Neuron (in vitro differentiated cells): ENCODE data around the gene ELP4.
"Not testable (repeated sequence)": the region's sequence is repeated elsewhere in the genome, so short reads cannot be mapped to it uniquely, and the experiment has no call there.

Source experiments
- H2AFZ ChIP-seq: one replicate; pipeline ENCODE4 v1.6.1; 2013; ENCODE audit warnings: low read depth, mild to moderate bottlenecking, inconsistent platforms, low read length, moderate library complexity
- H3K27me3 ChIP-seq: one replicate; pipeline ENCODE4 v1.6.1; 2013; ENCODE audit warnings: low read length; ENCODE audit not compliant: insufficient read depth
- H3K36me3 ChIP-seq: one replicate; pipeline ENCODE4 v1.6.1; 2013; ENCODE audit warnings: low read length; ENCODE audit not compliant: insufficient read depth
- H3K4me1 ChIP-seq: one replicate; pipeline ENCODE4 v1.6.1; 2013; ENCODE audit warnings: low read length; ENCODE audit not compliant: insufficient read depth
- H3K4me3 ChIP-seq: 2 replicates; pipeline ENCODE4 v1.5.1; 2013; ENCODE audit warnings: mild to moderate bottlenecking, low read length, moderate library complexity
- H3K9me3 ChIP-seq: one replicate; pipeline ENCODE4 v1.6.1; 2013; ENCODE audit warnings: low read length

The ELP4 gene

GRCh38 chr11:31656051-31656450, 146.5 kb downstream of the ELP4 start:
- Histone ChIP-seq H2AFZ (no peak overlapping the region), H3K27me3 (no peaks in the 10 kb centered on the region), H3K4me3 (no peak overlapping the region), H3K36me3 (no peaks in the 10 kb centered on the region), H3K9me3 (no peaks in the 10 kb centered on the region), H3K4me1 (peaks cover 6% of the 10 kb centered on the region)

- Histone ChIP-seq H2AFZ (no peak overlapping the region), H3K4me1 (peaks cover 4% of the 10 kb centered on the region), H3K9me3 (no peaks in the 10 kb centered on the region), H3K27me3 (no peaks in the 10 kb centered on the region), H3K36me3 (no peaks in the 10 kb centered on the region), H3K4me3 (no peak overlapping the region)
These were observed 147.5 kb downstream of the ELP4 start for GRCh38 chr11:31657091-31657490.

- no peaks in the 10 kb centered on the region for H3K9me3 ChIP-seq
- no peaks in the 10 kb centered on the region for H3K36me3 ChIP-seq
- no peak overlapping the region for H2AFZ ChIP-seq
- no peak overlapping the region for H3K4me3 ChIP-seq
- H3K4me1 ChIP-seq = peaks cover 34% of the 10 kb centered on the region
- H3K27me3 ChIP-seq = no peaks in the 10 kb centered on the region
These were observed 154.6 kb downstream of the ELP4 start for GRCh38 chr11:31664129-31664528.

- H2AFZ ChIP-seq = no peak overlapping the region
- H3K36me3 ChIP-seq = no peaks in the 10 kb centered on the region
- no peaks in the 10 kb centered on the region for H3K27me3 ChIP-seq
- H3K4me1 ChIP-seq = peaks cover 40% of the 10 kb centered on the region
- H3K4me3 ChIP-seq = no peak overlapping the region
- H3K9me3 ChIP-seq = no peaks in the 10 kb centered on the region
These were observed 155.4 kb downstream of the ELP4 start for GRCh38 chr11:31664954-31665353.

GRCh38 chr11:31671681-31672080, 162.1 kb downstream of the ELP4 start:
- H3K27me3 ChIP-seq = no peaks in the 10 kb centered on the region
- H2AFZ ChIP-seq = no peak overlapping the region
- H3K9me3 ChIP-seq = no peaks in the 10 kb centered on the region
- H3K4me1 ChIP-seq = peaks cover 17% of the 10 kb centered on the region
- H3K4me3 ChIP-seq = no peak overlapping the region
- no peaks in the 10 kb centered on the region for H3K36me3 ChIP-seq

- not testable (repeated sequence) for H3K27me3 ChIP-seq, H2AFZ ChIP-seq, H3K4me3 ChIP-seq, H3K9me3 ChIP-seq, H3K36me3 ChIP-seq
- peaks cover 17% of the 10 kb centered on the region for H3K4me1 ChIP-seq
These were observed 163.5 kb downstream of the ELP4 start for GRCh38 chr11:31673108-31673507.

- no peaks in the 10 kb centered on the region for H3K36me3 ChIP-seq
- no peak overlapping the region for H2AFZ ChIP-seq
- no peak overlapping the region for H3K4me3 ChIP-seq
- peaks cover 3% of the 10 kb centered on the region for H3K9me3 ChIP-seq
- peaks cover 2% of the 10 kb centered on the region for H3K4me1 ChIP-seq
- H3K27me3 ChIP-seq = no peaks in the 10 kb centered on the region
These were observed 166.9 kb downstream of the ELP4 start for GRCh38 chr11:31676280-31676982.

- Histone ChIP-seq H3K9me3 (peaks cover 3% of the 10 kb centered on the region), H2AFZ (no peak overlapping the region), H3K36me3 (no peaks in the 10 kb centered on the region), H3K27me3 (no peaks in the 10 kb centered on the region), H3K4me1 (no peaks in the 10 kb centered on the region), H3K4me3 (no peak overlapping the region)
These were observed 171.2 kb downstream of the ELP4 start for GRCh38 chr11:31680770-31681169.

GRCh38 chr11:31687256-31687655, 177.7 kb downstream of the ELP4 start:
- no peak overlapping the region for H3K4me3 ChIP-seq
- no peaks in the 10 kb centered on the region for H3K4me1 ChIP-seq
- no peaks in the 10 kb centered on the region for H3K36me3 ChIP-seq
- no peaks in the 10 kb centered on the region for H3K9me3 ChIP-seq
- no peak overlapping the region for H2AFZ ChIP-seq
- no peaks in the 10 kb centered on the region for H3K27me3 ChIP-seq

- no peaks in the 10 kb centered on the region for H3K9me3 ChIP-seq
- no peak overlapping the region for H2AFZ ChIP-seq
- no peaks in the 10 kb centered on the region for H3K36me3 ChIP-seq
- H3K4me1 ChIP-seq = no peaks in the 10 kb centered on the region
- H3K27me3 ChIP-seq = no peaks in the 10 kb centered on the region
- no peak overlapping the region for H3K4me3 ChIP-seq
These were observed 178.3 kb downstream of the ELP4 start for GRCh38 chr11:31687861-31688260.

GRCh38 chr11:31689559-31689958, 180.0 kb downstream of the ELP4 start:
- no peaks in the 10 kb centered on the region for H3K9me3 ChIP-seq
- no peaks in the 10 kb centered on the region for H3K36me3 ChIP-seq
- no peak overlapping the region for H3K4me3 ChIP-seq
- no peak overlapping the region for H2AFZ ChIP-seq
- no peaks in the 10 kb centered on the region for H3K4me1 ChIP-seq
- H3K27me3 ChIP-seq = no peaks in the 10 kb centered on the region

- Histone ChIP-seq H3K27me3 (no peaks in the 10 kb centered on the region), H3K36me3 (no peaks in the 10 kb centered on the region), H3K4me1 (no peaks in the 10 kb centered on the region), H3K9me3 (no peaks in the 10 kb centered on the region), H3K4me3 (no peak overlapping the region), H2AFZ (no peak overlapping the region)
These were observed 180.5 kb downstream of the ELP4 start for GRCh38 chr11:31690041-31690440.

- no peak overlapping the region for H3K4me3 ChIP-seq
- no peaks in the 10 kb centered on the region for H3K4me1 ChIP-seq
- H3K36me3 ChIP-seq = no peaks in the 10 kb centered on the region
- no peaks in the 10 kb centered on the region for H3K27me3 ChIP-seq
- H2AFZ ChIP-seq = no peak overlapping the region
- no peaks in the 10 kb centered on the region for H3K9me3 ChIP-seq
These were observed 180.9 kb downstream of the ELP4 start for GRCh38 chr11:31690516-31690915.

GRCh38 chr11:31692466-31692865, 182.9 kb downstream of the ELP4 start:
- Histone ChIP-seq H2AFZ (no peak overlapping the region), H3K27me3 (no peaks in the 10 kb centered on the region), H3K36me3 (no peaks in the 10 kb centered on the region), H3K9me3 (no peaks in the 10 kb centered on the region), H3K4me3 (no peak overlapping the region), H3K4me1 (no peaks in the 10 kb centered on the region)
